Measurements from ENCODE around the gene DMAC2L. TPM values are rescaled to one million over a fixed set of nuclear protein-coding genes. Genes with fewer than 3 reads are reported as not detected.

Gene DMAC2L, protein sequence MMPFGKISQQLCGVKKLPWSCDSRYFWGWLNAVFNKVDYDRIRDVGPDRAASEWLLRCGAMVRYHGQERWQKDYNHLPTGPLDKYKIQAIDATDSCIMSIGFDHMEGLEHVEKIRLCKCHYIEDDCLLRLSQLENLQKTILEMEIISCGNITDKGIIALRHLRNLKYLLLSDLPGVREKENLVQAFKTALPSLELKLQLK
- 10 to 100 TPM; 19.9 to 20.4 TPM for total RNA-seq

DNA sequence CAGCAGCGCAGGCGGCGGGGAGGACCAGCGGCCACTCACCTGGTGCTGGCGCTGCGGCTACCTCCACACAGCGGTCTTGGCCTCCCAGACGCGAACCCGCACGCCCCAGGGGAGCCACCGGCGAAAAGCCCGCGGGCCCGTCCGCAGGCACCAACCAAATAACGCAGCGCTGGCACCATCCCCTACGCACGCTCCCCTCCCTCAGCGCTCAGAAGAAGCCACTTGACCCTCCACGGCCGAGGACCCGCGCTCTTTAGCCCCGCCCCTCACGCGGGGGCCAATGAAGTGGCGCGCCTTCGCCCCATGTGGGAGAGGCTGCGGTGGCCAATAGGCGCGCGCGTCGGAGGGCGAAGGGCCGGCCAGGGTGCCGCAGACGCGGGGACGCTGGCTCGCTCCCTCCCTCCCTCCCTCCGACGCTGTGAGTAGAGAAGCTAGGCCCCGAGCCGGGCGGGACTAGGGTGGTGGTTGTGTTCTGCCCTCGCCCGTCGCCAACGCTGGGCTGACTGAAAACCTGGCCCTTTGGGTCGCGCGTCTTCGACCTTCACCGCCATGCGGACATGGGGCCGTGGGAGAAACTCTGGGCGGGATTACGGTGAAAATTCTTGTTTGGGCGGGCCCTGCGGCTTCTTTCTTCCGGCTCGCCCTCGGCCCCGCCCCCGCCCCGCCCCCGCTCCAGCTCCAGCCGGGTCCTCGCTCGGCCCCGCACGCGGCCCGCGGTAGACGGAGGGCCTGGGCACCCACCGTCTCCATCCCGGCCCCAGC lies at the start of gene DMAC2L, which contains the start of gene L2HGDH:
Gene DMAC2L, plus strand, starts transcription at position 353 of the 762 bp plus-strand sequence. CDS start 9,164 bp downstream, outside the sequence.
Gene L2HGDH, minus strand, starts transcription at position 258 of the 762 bp plus-strand sequence. Its CDS starts 79 bp downstream, at position 179.

Small RNAs within 50 kb of the gene (microRNA-seq; reads per million reads assigned to microRNA genes)
- not detected for gene MIR4504 (ENCODE audit: borderline microRNAs expressed, borderline replicate concordance)

Other genes starting within 250 kb of the DMAC2L start
- 10 to 100 TPM in 1 of 2 experiments, 1 to 10 TPM in 1; 9.7 to 10.8 TPM for gene VCPKMT, start 195.8 kb upstream of the DMAC2L start, total RNA-seq
- 10 to 100 TPM; 24.2 to 26.3 TPM for gene SOS2, start 80.7 kb upstream of the DMAC2L start, total RNA-seq
- 1 to 10 TPM; 7.0 to 9.5 TPM for gene L2HGDH, start 95 bp upstream of the DMAC2L start, total RNA-seq
- gene CDKL1, start 84.6 kb downstream of the DMAC2L start, total RNA-seq, result 10 to 100 TPM; 10.5 to 14.7 TPM
- 10 to 100 TPM; 24.1 to 24.7 TPM for gene MAP4K5, start 220.2 kb downstream of the DMAC2L start, total RNA-seq
- 1 to 10 TPM in 1 of 2 experiments, under 1 TPM in 1; 0.24 to 1.2 TPM for gene ATL1, start 247.8 kb downstream of the DMAC2L start, total RNA-seq

All from activated naive CD4-positive, alpha-beta T cell treated with anti-CD3 and anti-CD28 coated beads, Interleukin-2, amount 10 ng/mL, durations not matched to agents 5 hours and 36 hours (primary cell).